H1 (cell line): ENCODE measurements around the gene SH3PXD2A.

Experiments used
- CREB1 ChIP-seq: IDR thresholded peaks from 2 replicates; pipeline ENCODE4 v1.6.1; 2012; ENCODE audit warnings: inconsistent platforms
- EP300 ChIP-seq, 2 experiments: IDR thresholded peaks; 1 replicate in 1 of 2; 2 replicates in 1 of 2; pipeline ENCODE4 v1.6.1; 2011 to 2012; ENCODE audit warnings: low read depth in 2 of 2, low read length in 2 of 2, mild to moderate bottlenecking in 2 of 2, borderline replicate concordance in 1 of 2, inconsistent platforms in 1 of 2, moderate library complexity in 1 of 2
- EZH2 ChIP-seq: fragments of 200-600 bp; sonication (generic); IDR thresholded peaks from 2 replicates; pipeline ENCODE4 v1.7.1; 2012; ENCODE audit warnings: low read depth, mild to moderate bottlenecking, moderate library complexity, low read length, inconsistent platforms; ENCODE audit not compliant: severe bottlenecking
- JUN ChIP-seq: IDR thresholded peaks from 2 replicates; pipeline ENCODE4 v1.6.1; 2011; ENCODE audit warnings: low read depth, mild to moderate bottlenecking, improper control_type of control experiment, low read length
- JUND ChIP-seq: IDR thresholded peaks from 2 replicates; pipeline ENCODE4 v1.6.1; 2011; ENCODE audit warnings: mild to moderate bottlenecking, improper control_type of control experiment, low read length
- NRF1 ChIP-seq: IDR thresholded peaks from 2 replicates; pipeline ENCODE4 v1.6.1; 2011; ENCODE audit warnings: mild to moderate bottlenecking, low read depth, low read length, improper control_type of control experiment
- TAF1 ChIP-seq: IDR thresholded peaks from 2 replicates; pipeline ENCODE4 v1.6.1; 2011; ENCODE audit warnings: mild to moderate bottlenecking, low read depth, low read length
- TCF12 ChIP-seq: IDR thresholded peaks from 2 replicates; pipeline ENCODE4 v1.6.1; 2011; ENCODE audit warnings: low read depth, mild to moderate bottlenecking, low read length
- YY1 ChIP-seq: IDR thresholded peaks from 2 replicates; pipeline ENCODE4 v1.6.1; 2011; ENCODE audit warnings: low read depth, mild to moderate bottlenecking, low read length
- TF ChIP-seq, protein P1 (sequence below), 3 experiments: IDR thresholded peaks; 1 replicate in 2 of 3; 2 replicates in 1 of 3; pipeline versions ENCODE4 v1.5.1 to v1.6.1; 2011; ENCODE audit warnings: low read length in 3 of 3, mild to moderate bottlenecking in 3 of 3, inconsistent platforms in 2 of 3, low read depth in 1 of 3, moderate library complexity in 1 of 3; ENCODE audit not compliant: insufficient read depth in 1 of 3; ENCODE audit errors: control extremely low read depth in 1 of 3

GRCh38 chr10:103764296-103765088 is 90.9 kb downstream of the SH3PXD2A start:
- TF ChIP-seq TAF1, result no peak
- no peak for TF ChIP-seq TCF12
- TF ChIP-seq YY1, result no peak
- TF ChIP-seq CREB1, result no peak
- TF ChIP-seq, protein P1, sequence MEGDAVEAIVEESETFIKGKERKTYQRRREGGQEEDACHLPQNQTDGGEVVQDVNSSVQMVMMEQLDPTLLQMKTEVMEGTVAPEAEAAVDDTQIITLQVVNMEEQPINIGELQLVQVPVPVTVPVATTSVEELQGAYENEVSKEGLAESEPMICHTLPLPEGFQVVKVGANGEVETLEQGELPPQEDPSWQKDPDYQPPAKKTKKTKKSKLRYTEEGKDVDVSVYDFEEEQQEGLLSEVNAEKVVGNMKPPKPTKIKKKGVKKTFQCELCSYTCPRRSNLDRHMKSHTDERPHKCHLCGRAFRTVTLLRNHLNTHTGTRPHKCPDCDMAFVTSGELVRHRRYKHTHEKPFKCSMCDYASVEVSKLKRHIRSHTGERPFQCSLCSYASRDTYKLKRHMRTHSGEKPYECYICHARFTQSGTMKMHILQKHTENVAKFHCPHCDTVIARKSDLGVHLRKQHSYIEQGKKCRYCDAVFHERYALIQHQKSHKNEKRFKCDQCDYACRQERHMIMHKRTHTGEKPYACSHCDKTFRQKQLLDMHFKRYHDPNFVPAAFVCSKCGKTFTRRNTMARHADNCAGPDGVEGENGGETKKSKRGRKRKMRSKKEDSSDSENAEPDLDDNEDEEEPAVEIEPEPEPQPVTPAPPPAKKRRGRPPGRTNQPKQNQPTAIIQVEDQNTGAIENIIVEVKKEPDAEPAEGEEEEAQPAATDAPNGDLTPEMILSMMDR (IDR thresholded peaks at IDR 0.05; ENCODE audit: control extremely low read depth in 1 of 3, insufficient read depth in 1 of 3, low read depth in 1 of 3, low read length in 3 of 3), result no peak
- no peak for TF ChIP-seq EZH2
- no peak for TF ChIP-seq EP300 (IDR thresholded peaks at IDR 0.05; ENCODE audit: borderline replicate concordance in 1 of 2, low read depth in 2 of 2, low read length in 2 of 2)
- no peak for TF ChIP-seq JUN
- TF ChIP-seq NRF1, result no peak
- TF ChIP-seq JUND, result no peak
